ENCODE results near the gene RYR2.

DNA sequence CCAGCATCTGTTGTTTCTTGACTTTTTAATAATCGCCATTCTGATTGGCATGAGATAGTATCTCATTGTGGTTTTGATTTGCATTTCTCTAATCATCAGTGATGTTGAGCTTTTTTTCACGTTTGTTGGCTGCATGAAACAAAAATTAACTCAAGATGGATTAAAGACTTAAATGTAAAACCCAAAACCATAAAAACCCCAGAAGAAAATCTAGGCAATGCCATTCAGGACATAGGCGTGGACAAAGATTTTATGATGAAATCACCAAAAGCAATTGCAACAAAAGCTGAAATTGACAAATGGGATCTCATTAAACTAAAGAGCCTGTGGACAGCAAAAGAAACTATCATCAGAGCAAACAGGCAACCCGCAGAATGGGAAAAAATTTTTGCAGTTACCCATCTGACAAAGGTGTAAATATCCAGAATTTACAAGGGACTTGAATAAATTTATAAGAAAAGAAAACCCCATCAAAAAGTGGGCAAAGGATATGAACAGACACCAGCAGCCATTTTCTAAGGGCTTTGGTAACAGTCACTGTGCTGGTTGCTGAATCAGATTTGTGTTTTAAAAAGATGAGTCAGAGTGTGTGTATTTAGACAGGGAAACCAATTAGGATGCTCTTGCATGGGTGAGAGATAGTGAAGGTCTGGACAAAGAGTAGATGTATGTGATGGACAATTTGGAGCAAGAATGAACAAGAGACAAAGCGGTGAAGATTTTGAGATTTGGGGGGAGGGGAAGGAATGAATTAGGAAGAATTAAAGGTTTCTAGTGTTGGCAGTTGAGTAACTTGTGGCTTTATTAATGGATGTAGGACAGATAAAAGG lies 110.7 kb downstream of the RYR2 start:
- TF ChIP-seq ISL1 (CRISPR knock-in tag; IDR thresholded peaks at IDR 0.05) = no peak
- no peak for TF ChIP-seq ZC3H10 (CRISPR knock-in tag; IDR thresholded peaks at IDR 0.05)
- no peak for TF ChIP-seq TOX (CRISPR knock-in tag; IDR thresholded peaks at IDR 0.05; ENCODE audit: borderline replicate concordance)
- TF ChIP-seq, protein P1, sequence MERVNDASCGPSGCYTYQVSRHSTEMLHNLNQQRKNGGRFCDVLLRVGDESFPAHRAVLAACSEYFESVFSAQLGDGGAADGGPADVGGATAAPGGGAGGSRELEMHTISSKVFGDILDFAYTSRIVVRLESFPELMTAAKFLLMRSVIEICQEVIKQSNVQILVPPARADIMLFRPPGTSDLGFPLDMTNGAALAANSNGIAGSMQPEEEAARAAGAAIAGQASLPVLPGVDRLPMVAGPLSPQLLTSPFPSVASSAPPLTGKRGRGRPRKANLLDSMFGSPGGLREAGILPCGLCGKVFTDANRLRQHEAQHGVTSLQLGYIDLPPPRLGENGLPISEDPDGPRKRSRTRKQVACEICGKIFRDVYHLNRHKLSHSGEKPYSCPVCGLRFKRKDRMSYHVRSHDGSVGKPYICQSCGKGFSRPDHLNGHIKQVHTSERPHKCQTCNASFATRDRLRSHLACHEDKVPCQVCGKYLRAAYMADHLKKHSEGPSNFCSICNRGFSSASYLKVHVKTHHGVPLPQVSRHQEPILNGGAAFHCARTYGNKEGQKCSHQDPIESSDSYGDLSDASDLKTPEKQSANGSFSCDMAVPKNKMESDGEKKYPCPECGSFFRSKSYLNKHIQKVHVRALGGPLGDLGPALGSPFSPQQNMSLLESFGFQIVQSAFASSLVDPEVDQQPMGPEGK (CRISPR knock-in tag; IDR thresholded peaks at IDR 0.05; ENCODE audit: borderline replicate concordance) = no peak
- TF ChIP-seq, protein P2, sequence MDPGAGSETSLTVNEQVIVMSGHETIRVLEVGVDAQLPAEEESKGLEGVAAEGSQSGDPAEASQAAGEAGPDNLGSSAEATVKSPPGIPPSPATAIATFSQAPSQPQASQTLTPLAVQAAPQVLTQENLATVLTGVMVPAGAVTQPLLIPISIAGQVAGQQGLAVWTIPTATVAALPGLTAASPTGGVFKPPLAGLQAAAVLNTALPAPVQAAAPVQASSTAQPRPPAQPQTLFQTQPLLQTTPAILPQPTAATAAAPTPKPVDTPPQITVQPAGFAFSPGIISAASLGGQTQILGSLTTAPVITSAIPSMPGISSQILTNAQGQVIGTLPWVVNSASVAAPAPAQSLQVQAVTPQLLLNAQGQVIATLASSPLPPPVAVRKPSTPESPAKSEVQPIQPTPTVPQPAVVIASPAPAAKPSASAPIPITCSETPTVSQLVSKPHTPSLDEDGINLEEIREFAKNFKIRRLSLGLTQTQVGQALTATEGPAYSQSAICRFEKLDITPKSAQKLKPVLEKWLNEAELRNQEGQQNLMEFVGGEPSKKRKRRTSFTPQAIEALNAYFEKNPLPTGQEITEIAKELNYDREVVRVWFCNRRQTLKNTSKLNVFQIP (CRISPR knock-in tag; IDR thresholded peaks at IDR 0.05; ENCODE audit: borderline replicate concordance, low read depth) = no peak
- no peak for TF ChIP-seq CSDC2 (CRISPR knock-in tag; IDR thresholded peaks at IDR 0.05)
- no peak for TF ChIP-seq RARB (CRISPR knock-in tag; IDR thresholded peaks at IDR 0.05)
- no peak for TF ChIP-seq ZFP30 (CRISPR knock-in tag; IDR thresholded peaks at IDR 0.05)
- no peak for TF ChIP-seq GLIS3 (CRISPR knock-in tag; IDR thresholded peaks at IDR 0.05)
- TF ChIP-seq TCF4 (CRISPR knock-in tag; IDR thresholded peaks at IDR 0.05; ENCODE audit: borderline replicate concordance) = no peak
